Activated CD4-positive, alpha-beta memory T cell treated with anti-CD3 and anti-CD28 coated beads for 36 hours (primary cell): ENCODE measurements around the gene MYBPC2. TPM values are rescaled to one million over a fixed set of nuclear protein-coding genes. Genes with fewer than 3 reads are reported as not detected.
"Not testable (repeated sequence)": the region's sequence is repeated elsewhere in the genome, so short reads cannot be mapped to it uniquely, and the experiment has no call there.

ENCODE experiments used
- CTCF ChIA-PET: fragments of 350-600 bp; sonication (Branson Sonifier 250); formaldehyde crosslinking; loops from one replicate; lab custom pipeline; 2021; ENCODE audit warnings: antibody characterized with exemption, inconsistent platforms; lab: Charles Lee
- POLR2A ChIA-PET: fragments of 350-600 bp; sonication (Branson Sonifier 250); formaldehyde crosslinking; loops from one replicate; lab custom pipeline; 2021; ENCODE audit warnings: antibody characterized with exemption; lab: Charles Lee
- DNase-seq: peaks from one replicate; pipeline ENCODE4 v3.0.0-alpha.2; 2020
- H3K27ac Mint-ChIP-seq: one replicate; pipeline ENCODE4 v1.8.0; 2021; ENCODE audit warnings: mixed read lengths
- H3K27me3 Mint-ChIP-seq: one replicate; pipeline ENCODE4 v1.8.0; 2021; ENCODE audit warnings: mixed read lengths
- H3K36me3 Mint-ChIP-seq: one replicate; pipeline ENCODE4 v1.8.0; 2021; ENCODE audit warnings: mixed read lengths
- H3K4me1 Mint-ChIP-seq: one replicate; pipeline ENCODE4 v1.8.0; 2021; ENCODE audit warnings: low read depth, mixed read lengths
- H3K4me3 Mint-ChIP-seq: one replicate; pipeline ENCODE4 v1.8.0; 2021; ENCODE audit warnings: mild to moderate bottlenecking, mixed read lengths
- H3K9me3 Mint-ChIP-seq: one replicate; pipeline ENCODE4 v1.8.0; 2021; ENCODE audit warnings: mixed read lengths
- intact Hi-C: fragments of 100-400 bp; cut with micrococcal nuclease; formaldehyde crosslinking; loops from one replicate; pipeline ENCODE4 v1.15.1; 2023
- total RNA-seq, 2 experiments: library from RNA; stranded (reverse); gene quantifications; one replicate each; pipeline ENCODE4 v1.2.3, GENCODE V29; 2021

Gene MYBPC2
- total RNA-seq, 2 experiments from 2014 or later = 0.38 to 0.94 TPM

GRCh38 chr19:50466706-50467039, 34.0 kb downstream of the MYBPC2 start:
- H3K9me3 Mint-ChIP-seq = no peaks in the 10 kb centered on the region
- H3K27me3 Mint-ChIP-seq = peaks cover 8% of the 10 kb centered on the region
- CTCF ChIA-PET = interaction anchor here (1.3 kb wide), 1 partner anchor 109 kb away, joined by 4 read pairs; no protein-coding TSS in a partner anchor
- intact Hi-C loops = no loop called here
- H3K4me3 Mint-ChIP-seq = no peak overlapping the region
- DNase-seq = no peak
- no peaks in the 10 kb centered on the region for H3K36me3 Mint-ChIP-seq
- no peaks in the 10 kb centered on the region for H3K4me1 Mint-ChIP-seq
- POLR2A ChIA-PET = no interaction called here
- no peak overlapping the region for H3K27ac Mint-ChIP-seq

DNA sequence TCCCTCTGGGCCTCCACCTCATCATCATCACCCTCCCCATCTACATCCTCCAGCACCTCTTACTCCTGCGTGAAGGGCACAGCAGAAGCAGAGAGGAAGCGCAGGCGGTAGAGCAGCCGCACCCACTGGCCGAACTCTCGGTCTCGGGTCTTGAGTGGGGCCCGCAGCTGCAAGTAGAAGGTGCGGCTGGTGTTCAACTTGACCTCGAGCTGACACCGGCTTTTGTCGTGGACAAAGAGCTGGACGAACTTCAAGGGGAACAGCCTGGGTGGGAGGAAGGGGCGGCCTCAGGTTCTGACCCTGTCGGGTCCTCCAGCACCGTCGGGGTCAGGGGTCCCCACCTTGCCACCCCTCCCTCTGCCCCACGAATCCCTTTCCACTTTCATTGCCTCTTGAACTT, 34.9 kb downstream of the MYBPC2 start:
- no peak overlapping the region for H3K27ac Mint-ChIP-seq
- H3K27me3 Mint-ChIP-seq = peaks cover 6% of the 10 kb centered on the region
- POLR2A ChIA-PET = no interaction called here
- intact Hi-C loops = no loop called here
- DNase-seq = no peak
- no peaks in the 10 kb centered on the region for H3K9me3 Mint-ChIP-seq
- CTCF ChIA-PET = interaction anchor here (0.6 kb wide), 1 partner anchor 115 kb away, joined by 4 read pairs; no protein-coding TSS in a partner anchor
- H3K4me3 Mint-ChIP-seq = no peak overlapping the region
- H3K36me3 Mint-ChIP-seq = no peaks in the 10 kb centered on the region
- no peaks in the 10 kb centered on the region for H3K4me1 Mint-ChIP-seq

DNA sequence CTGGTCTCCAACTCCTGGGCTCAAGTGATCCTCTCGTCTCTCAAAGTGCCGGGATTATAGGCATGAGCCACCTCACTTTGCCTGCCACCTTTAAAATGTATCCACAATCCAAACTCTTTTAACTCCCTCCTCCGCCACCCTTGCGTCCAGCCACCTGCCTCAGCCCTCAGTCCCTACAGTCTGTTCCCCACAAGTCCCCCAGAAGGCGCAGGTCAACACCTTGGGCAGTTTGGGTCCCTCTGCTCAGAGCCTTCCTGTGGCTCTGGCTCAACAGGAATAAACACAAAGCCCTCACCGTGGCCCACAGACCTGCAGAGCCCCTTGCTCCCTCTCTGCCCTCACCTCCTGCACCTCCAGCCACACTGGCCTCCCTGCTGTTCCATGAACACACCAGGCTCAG, 36.1 kb downstream of the MYBPC2 start:
- DNase-seq = no peak
- ChIA-PET CTCF (no interaction called here), POLR2A (no interaction called here)
- H3K4me3 Mint-ChIP-seq = no peak overlapping the region
- peaks cover 4% of the 10 kb centered on the region for H3K27me3 Mint-ChIP-seq
- H3K27ac Mint-ChIP-seq = no peak overlapping the region
- intact Hi-C loops = no loop called here
- H3K36me3 Mint-ChIP-seq = no peaks in the 10 kb centered on the region
- H3K4me1 Mint-ChIP-seq = no peaks in the 10 kb centered on the region
- H3K9me3 Mint-ChIP-seq = no peaks in the 10 kb centered on the region

DNA sequence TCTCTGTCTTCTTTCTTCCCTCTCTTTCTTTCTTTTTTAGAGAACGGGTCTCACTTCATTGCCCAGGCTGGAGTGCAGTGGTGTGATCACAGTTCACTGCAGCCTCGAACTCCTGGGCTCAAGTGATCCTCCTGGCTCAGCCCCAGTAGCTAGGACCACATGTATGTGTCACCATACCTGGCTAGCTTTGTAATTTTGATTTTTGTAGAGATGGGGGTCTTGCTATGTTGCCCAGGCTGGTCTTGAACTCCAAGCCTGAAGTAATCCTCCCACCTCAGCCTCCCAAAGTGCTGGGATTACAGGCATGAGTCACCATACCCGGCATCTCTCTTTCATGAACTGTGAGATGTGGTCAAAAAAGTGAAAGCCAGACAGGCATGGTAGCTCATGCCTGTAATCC, 40.6 kb downstream of the MYBPC2 start:
- DNase-seq, intact Hi-C loops, H3K9me3 Mint-ChIP-seq, H3K27ac Mint-ChIP-seq, H3K4me3 Mint-ChIP-seq, H3K27me3 Mint-ChIP-seq, POLR2A ChIA-PET: not testable (repeated sequence)
- CTCF ChIA-PET = interaction anchor here (0.9 to 2.2 kb wide), 4 partner anchors 11 to 83 kb away, joined by 4 to 6 read pairs (median 4); no protein-coding TSS in a partner anchor
- H3K36me3 Mint-ChIP-seq = peaks cover 12% of the 10 kb centered on the region
- H3K4me1 Mint-ChIP-seq = peaks cover 18% of the 10 kb centered on the region

DNA sequence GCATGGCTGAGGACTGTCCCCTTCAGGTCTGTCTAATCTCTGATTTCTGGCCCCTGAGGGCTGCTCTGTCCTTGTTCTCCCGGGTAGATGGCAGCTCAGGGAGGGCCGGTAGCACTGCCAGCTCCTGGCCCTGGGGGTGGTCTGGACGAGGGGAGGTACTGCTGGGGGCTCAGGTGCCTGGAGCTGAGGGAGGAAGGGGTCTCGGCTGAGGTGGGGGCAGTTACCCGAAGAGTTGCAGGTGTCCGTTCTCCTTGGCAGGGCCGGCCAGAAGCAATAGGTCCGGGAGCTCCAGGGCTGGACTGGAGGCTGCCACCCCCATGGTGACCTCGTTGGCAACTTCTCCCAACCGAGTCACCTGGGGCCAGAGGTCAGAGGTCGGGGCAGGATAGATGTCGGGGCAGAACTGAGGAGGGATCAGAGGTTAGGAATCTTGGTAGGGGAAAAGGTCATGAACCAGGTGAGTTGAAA, 42.4 kb downstream of the MYBPC2 start:
- Mint-ChIP-seq H3K4me3 (peak overlapping the region; percentile 23), H3K36me3 (peaks cover 16% of the 10 kb centered on the region), H3K4me1 (peaks cover 22% of the 10 kb centered on the region), H3K27me3 (no peaks in the 10 kb centered on the region), H3K27ac (no peak overlapping the region), H3K9me3 (no peaks in the 10 kb centered on the region)
- POLR2A ChIA-PET = no interaction called here
- no peak for DNase-seq
- intact Hi-C loops = no loop called here
- CTCF ChIA-PET = interaction anchor here (1.3 to 2.2 kb wide), 3 partner anchors 81 to 123 kb away, joined by 3 to 6 read pairs (median 3); no protein-coding TSS in a partner anchor

GRCh38 chr19:50475736-50476223, 43.1 kb downstream of the MYBPC2 start:
- Mint-ChIP-seq H3K36me3 (peaks cover 16% of the 10 kb centered on the region), H3K9me3 (no peaks in the 10 kb centered on the region), H3K4me1 (peaks cover 22% of the 10 kb centered on the region), H3K27ac (peak overlapping the region; percentile 88), H3K4me3 (peak overlapping the region; percentile 93), H3K27me3 (no peaks in the 10 kb centered on the region)
- CTCF ChIA-PET = interaction anchor here (1.5 to 2.2 kb wide), 2 partner anchors 81 to 119 kb away, joined by 3 to 6 read pairs; no protein-coding TSS in a partner anchor
- no peak for DNase-seq
- POLR2A ChIA-PET = interaction anchor here (1.5 kb wide), 1 partner anchor 36 kb away, joined by 4 read pairs; the partner anchor contains the start of gene JOSD2
- intact Hi-C loops = loop anchor here (1.0 to 2.0 kb wide), 2 partner anchors 36 to 99 kb away; partner anchors contain the start of genes JOSD2 and NR1H2

DNA sequence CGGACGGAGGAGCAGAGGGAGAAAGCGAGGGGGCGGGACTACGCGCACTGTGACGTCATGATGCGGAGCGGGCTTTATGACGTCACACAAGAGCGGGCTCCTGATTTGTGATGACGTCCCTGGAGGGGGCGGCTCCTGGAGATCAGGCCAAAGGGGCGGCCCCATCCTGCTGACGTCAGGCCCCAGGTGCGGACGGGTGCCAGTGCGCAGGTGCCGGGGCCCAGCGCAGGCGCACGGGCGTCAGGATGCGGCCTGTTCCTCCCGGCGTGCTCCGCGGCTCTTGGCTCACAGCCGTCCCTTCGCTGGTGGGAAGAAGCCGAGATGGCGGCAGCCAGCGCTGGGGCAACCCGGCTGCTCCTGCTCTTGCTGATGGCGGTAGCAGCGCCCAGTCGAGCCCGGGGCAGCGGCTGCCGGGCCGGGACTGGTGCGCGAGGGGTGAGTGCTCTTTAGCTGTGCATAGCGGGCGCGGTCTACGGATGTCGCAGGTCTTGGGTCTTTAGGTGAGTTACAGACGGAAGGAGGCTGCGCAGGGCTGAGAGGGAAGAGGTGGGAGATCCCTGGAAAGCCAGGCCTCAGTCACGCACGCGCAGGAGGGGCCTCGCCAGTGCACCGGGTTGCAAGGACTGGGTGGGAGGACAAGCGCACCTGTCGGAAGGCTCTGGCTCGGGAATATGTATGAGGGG, 43.7 kb downstream of the MYBPC2 start, which contains the start of the genes EMC10 and GARIN5A:
Gene EMC10, plus strand, starts transcription at position 284 of the 683 bp plus-strand sequence. Its CDS starts 38 bp downstream, at position 322.
Gene GARIN5A, minus strand, starts transcription at position 625 of the 683 bp plus-strand sequence. Its CDS starts 460 bp downstream, at position 165.
- ChIA-PET POLR2A (interaction anchor here (0.6 to 1.5 kb wide), 3 partner anchors 20 to 119 kb away, joined by 3 to 4 read pairs (median 3); partner anchors contain the start of gene JOSD2), CTCF (no interaction called here)
- H3K36me3 Mint-ChIP-seq = peaks cover 19% of the 10 kb centered on the region
- intact Hi-C loops = loop anchor here (1.0 to 2.0 kb wide), 2 partner anchors 35 to 100 kb away; partner anchors contain the start of genes JOSD2 and NR1H2
- DNase-seq = peak; percentile 97
- peak within 1 kb of the TSS; percentile 93 for H3K4me3 Mint-ChIP-seq
- no peaks in the 10 kb centered on the region for H3K27me3 Mint-ChIP-seq
- H3K4me1 Mint-ChIP-seq = peaks cover 22% of the 10 kb centered on the region
- H3K27ac Mint-ChIP-seq = peak within 1 kb of the TSS; percentile 88
- no peaks in the 10 kb centered on the region for H3K9me3 Mint-ChIP-seq

DNA sequence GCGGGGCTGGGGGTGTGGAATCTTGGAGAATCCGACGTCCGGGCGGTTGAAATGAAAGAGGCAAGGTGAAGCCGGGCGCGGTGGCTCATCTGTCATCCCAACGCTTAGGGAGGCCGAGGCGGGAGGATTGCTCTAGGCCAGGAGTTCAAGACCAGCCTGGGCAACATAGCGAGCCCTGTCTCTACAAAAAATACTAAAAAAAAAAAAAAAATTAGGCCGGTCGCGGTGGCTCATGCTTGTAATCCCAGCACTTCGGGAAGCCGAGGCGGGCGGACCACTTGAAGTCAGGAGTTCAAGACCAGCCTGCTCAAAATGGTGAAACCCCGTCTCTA, 44.2 kb downstream of the MYBPC2 start:
- Mint-ChIP-seq H3K27me3 (no peaks in the 10 kb centered on the region), H3K36me3 (peaks cover 19% of the 10 kb centered on the region), H3K27ac (peak overlapping the region; percentile 88), H3K4me3 (peak overlapping the region; percentile 93), H3K9me3 (no peaks in the 10 kb centered on the region), H3K4me1 (peaks cover 22% of the 10 kb centered on the region)
- POLR2A ChIA-PET = interaction anchor here (0.6 to 1.5 kb wide), 3 partner anchors 19 to 120 kb away, joined by 3 to 4 read pairs (median 3); partner anchors contain the start of gene JOSD2
- intact Hi-C loops = loop anchor here (1.0 to 2.0 kb wide), 2 partner anchors 34 to 100 kb away; partner anchors contain the start of genes JOSD2 and NR1H2
- CTCF ChIA-PET = no interaction called here
- DNase-seq = no peak

DNA sequence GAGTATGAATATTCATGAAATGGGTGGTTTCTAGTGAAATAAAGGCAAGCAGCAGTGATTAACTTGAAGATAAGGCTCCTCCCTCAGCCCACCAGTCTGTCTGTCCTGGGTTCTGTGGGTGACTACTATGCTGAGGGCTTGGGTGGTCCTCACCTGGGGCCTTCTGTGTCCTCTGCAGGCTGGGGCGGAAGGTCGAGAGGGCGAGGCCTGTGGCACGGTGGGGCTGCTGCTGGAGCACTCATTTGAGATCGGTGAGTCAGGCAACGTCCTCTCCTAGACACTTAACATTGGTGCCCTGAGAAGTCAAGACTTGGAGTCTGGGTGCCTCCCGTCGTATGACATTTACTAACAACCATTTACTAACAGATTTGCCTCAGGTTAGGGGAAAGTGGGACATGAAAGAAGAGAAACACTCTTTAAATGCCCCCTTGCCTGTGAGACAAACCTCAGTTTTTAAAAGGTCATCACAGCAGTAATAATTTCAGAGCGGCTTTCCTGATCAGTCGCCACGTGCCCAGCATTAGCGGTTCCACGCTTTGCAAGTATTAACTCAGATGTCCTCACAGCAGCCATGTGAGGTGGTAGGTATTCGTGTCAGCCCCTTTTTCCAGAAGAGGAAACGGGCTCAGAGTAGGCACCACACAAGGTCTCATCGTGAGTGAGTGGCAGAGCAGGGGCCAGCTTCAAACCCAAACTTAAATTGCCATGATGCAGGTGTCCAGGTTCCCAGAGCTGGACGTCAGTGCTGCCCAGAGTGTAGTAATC, 45.2 kb downstream of the MYBPC2 start:
- H3K4me1 Mint-ChIP-seq = peaks cover 22% of the 10 kb centered on the region
- peak overlapping the region; percentile 93 for H3K4me3 Mint-ChIP-seq
- no peaks in the 10 kb centered on the region for H3K27me3 Mint-ChIP-seq
- CTCF ChIA-PET = interaction anchor here (0.6 to 1.7 kb wide), 5 partner anchors 9 to 230 kb away, joined by 3 to 8 read pairs (median 5); no protein-coding TSS in a partner anchor
- H3K27ac Mint-ChIP-seq = peak overlapping the region; percentile 7
- H3K9me3 Mint-ChIP-seq = no peaks in the 10 kb centered on the region
- POLR2A ChIA-PET = interaction anchor here (1.0 kb wide), 1 partner anchor 33 kb away, joined by 3 read pairs; the partner anchor contains the start of gene JOSD2
- intact Hi-C loops = loop anchor here (2.0 kb wide), 1 partner anchor 101 kb away; the partner anchor contains the start of gene NR1H2
- H3K36me3 Mint-ChIP-seq = peaks cover 21% of the 10 kb centered on the region
- DNase-seq = no peak

- DNase-seq = peak; percentile 26
- POLR2A ChIA-PET = interaction anchor here (1.0 kb wide), 1 partner anchor 32 kb away, joined by 3 read pairs; the partner anchor contains the start of gene JOSD2
These were observed 46.4 kb downstream of the MYBPC2 start for GRCh38 chr19:50478901-50479715.

More at GRCh38 chr19:50478901-50479715, 46.4 kb downstream of the MYBPC2 start:
- H3K27ac Mint-ChIP-seq = no peak overlapping the region
- H3K27me3 Mint-ChIP-seq = no peaks in the 10 kb centered on the region
- no peaks in the 10 kb centered on the region for H3K9me3 Mint-ChIP-seq
- intact Hi-C loops = no loop called here
- peaks cover 22% of the 10 kb centered on the region for H3K4me1 Mint-ChIP-seq
- CTCF ChIA-PET = interaction anchor here (0.6 to 1.7 kb wide), 6 partner anchors 7 to 229 kb away, joined by 3 to 8 read pairs (median 4); no protein-coding TSS in a partner anchor
- no peak overlapping the region for H3K4me3 Mint-ChIP-seq
- H3K36me3 Mint-ChIP-seq = peaks cover 27% of the 10 kb centered on the region
